AG10803 (cell line): Measurements from ENCODE around the gene CELSR1.

Experiments used
- DNase-seq: peaks from one replicate; pipeline ENCODE4 v3.0.0; 2010; ENCODE audit warnings: low read depth
- H3K4me3 ChIP-seq: 2 replicates; pipeline ENCODE4 v1.5.1; 2011; ENCODE audit warnings: mild to moderate bottlenecking, low read length, control low read depth
- CTCF ChIP-seq: conservative IDR thresholded peaks from 2 replicates; pipeline ENCODE4 v1.5.1; 2011; ENCODE audit warnings: mild to moderate bottlenecking, low read length, control low read depth, inconsistent platforms

Gene CELSR1

GRCh38 chr22:46557736-46558480 is 20.5 kb upstream of the CELSR1 start:
- TF ChIP-seq CTCF, result no peak
- DNase-seq, result no peak
- no peak overlapping the region for H3K4me3 ChIP-seq

- no peak for TF ChIP-seq CTCF
- DNase-seq, result no peak
- H3K4me3 ChIP-seq, result no peak overlapping the region
Observed at GRCh38 chr22:46556775-46557174, 19.4 kb upstream of the CELSR1 start.

GRCh38 chr22:46553189-46553588 is 15.8 kb upstream of the CELSR1 start:
- no peak for DNase-seq
- no peak overlapping the region for H3K4me3 ChIP-seq
- no peak for TF ChIP-seq CTCF

- DNase-seq, result no peak
- no peak overlapping the region for H3K4me3 ChIP-seq
Observed at GRCh38 chr22:46551996-46552395, 14.6 kb upstream of the CELSR1 start.

GRCh38 chr22:46551321-46551720 is 13.9 kb upstream of the CELSR1 start:
- H3K4me3 ChIP-seq, result no peak overlapping the region
- TF ChIP-seq CTCF, result no peak
- no peak for DNase-seq

More at GRCh38 chr22:46551996-46552395, 14.6 kb upstream of the CELSR1 start:
- no peak for TF ChIP-seq CTCF

- no peak overlapping the region for H3K4me3 ChIP-seq
- no peak for TF ChIP-seq CTCF
- no peak for DNase-seq
Observed at GRCh38 chr22:46549971-46550641, 12.7 kb upstream of the CELSR1 start.

GRCh38 chr22:46549563-46549840 is 12.1 kb upstream of the CELSR1 start:
- no peak for DNase-seq
- no peak for TF ChIP-seq CTCF
- no peak overlapping the region for H3K4me3 ChIP-seq
